Measurements from ENCODE around the gene RSPH1.

Gene RSPH1

DNA sequence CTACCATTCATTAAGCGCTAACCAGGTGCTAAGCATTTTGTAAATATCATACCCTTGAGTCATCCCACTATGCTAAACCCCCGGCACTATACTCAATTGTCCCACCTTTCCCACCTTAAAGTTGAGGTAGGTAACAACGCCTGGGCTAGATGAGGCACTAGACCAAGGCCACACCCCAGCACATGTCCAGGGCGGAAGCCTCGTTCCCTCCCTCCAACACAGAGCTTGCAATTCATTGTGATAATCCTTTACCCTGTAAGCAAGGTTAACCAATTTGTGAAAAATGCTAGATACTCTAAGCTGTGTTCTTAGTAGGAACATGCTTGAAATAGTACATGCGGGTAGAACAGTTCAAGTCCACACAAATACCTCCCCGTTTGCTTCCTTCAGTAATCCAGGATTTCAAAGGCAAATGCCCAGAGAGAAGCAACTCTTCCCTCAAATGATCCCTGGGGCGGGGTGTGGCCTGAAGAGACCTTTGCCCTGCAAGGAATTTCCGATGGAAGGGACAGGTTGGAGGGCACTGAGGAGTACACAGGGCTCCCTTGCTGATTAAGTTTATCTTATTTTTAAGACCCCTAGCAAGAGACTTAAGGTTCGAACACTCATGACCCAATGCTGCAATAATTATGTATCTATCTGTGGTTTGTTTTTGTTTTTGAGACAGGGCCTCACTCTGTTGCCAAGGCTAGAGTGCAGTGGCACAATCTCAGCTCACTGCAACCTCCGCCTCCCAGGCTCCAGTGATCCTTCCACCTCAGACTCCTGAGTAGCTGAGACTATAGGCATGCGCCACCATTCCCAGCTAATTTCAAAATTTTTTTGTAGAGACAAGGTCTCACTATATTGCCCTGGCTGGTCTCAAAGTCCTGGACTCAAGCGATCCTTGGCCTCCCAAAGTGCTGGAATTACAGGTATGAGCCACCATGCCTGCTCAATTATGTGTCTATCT is 2.6 kb downstream of the RSPH1 start:
- ATAC-seq (ENCODE audit: low read depth), result no peak
- Mint-ChIP-seq H3K27ac (no peak overlapping the region), H3K27me3 (peaks cover 9% of the 10 kb centered on the region), H3K9me3 (peaks cover 4% of the 10 kb centered on the region), H3K36me3 (peaks cover 2% of the 10 kb centered on the region), H3K4me3 (no peak overlapping the region), H3K4me1 (peaks cover 12% of the 10 kb centered on the region)
- no peak for DNase-seq (ENCODE audit: low spot score in 2 of 2)

DNA sequence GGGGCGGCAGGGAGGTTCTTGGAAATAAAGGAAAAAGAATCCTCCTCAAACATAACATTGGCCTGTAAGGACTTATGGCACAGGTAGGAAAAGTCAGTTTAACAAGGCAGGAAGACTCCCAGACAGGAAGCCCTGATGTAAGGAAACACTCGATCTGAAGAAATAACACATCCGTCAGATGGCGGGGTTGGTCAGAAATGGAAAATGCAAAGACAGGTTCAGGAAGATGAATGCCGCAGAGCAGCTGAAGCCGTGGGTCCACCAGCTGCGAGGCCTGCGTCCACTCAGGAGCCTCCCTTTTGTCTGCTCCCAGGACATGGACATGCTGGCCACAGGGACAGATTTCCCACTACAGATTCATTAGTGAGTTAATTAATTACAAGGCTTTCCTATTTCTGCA is 3.8 kb downstream of the RSPH1 start:
- Mint-ChIP-seq H3K9me3 (peaks cover 4% of the 10 kb centered on the region), H3K27ac (no peak overlapping the region), H3K4me1 (peaks cover 12% of the 10 kb centered on the region), H3K36me3 (peaks cover 2% of the 10 kb centered on the region), H3K27me3 (peaks cover 12% of the 10 kb centered on the region), H3K4me3 (no peak overlapping the region)
- no peak for ATAC-seq (ENCODE audit: low read depth)
- no peak for DNase-seq (ENCODE audit: low spot score in 2 of 2)

DNA sequence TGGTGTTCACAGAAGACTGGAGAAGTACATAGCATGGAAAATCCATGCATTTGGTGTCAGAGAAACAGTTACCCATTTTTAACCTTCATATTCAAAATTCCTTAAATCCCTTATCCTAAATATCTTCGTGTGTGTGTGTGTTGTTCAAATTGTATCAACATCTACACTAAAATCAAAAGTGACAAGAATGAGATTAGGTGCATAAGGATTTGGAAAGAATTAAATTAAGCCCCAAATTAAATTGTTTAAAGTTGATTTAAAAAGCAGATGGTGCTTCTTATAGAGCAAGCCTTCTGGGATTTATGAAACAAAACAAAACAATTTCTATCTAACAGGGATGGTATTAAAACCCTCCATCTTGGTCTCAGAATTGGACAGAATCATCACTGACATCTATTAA is 4.7 kb downstream of the RSPH1 start:
- DNase-seq (ENCODE audit: low spot score in 2 of 2) (no peak), ATAC-seq (ENCODE audit: low read depth) (no peak)
- peaks cover 15% of the 10 kb centered on the region for H3K27me3 Mint-ChIP-seq
- peaks cover 2% of the 10 kb centered on the region for H3K36me3 Mint-ChIP-seq
- no peak overlapping the region for H3K4me3 Mint-ChIP-seq
- peaks cover 7% of the 10 kb centered on the region for H3K4me1 Mint-ChIP-seq
- H3K9me3 Mint-ChIP-seq, result peaks cover 4% of the 10 kb centered on the region
- no peak overlapping the region for H3K27ac Mint-ChIP-seq

DNA sequence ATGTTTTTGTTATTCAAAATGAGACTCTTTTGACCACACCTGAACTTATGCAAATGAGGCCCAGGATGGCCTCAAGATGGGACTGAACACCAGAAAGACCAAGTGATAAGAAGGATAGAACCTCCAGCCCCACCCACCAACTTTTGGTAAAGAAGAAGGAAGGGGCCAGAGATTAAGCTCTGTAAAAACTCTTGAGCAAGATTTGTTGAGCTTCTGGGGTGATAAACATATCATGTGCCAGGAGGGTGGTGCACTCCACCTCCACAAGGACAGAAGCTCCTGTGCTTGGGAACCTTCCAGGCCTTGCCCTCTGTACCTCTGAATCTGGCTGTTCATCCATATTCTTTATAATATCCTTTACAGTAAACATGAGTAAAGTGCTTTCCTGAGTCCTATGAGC is 5.3 kb downstream of the RSPH1 start:
- no peak for ATAC-seq (ENCODE audit: low read depth)
- H3K4me3 Mint-ChIP-seq, result no peak overlapping the region
- DNase-seq (ENCODE audit: low spot score in 2 of 2), result no peak
- no peak overlapping the region for H3K27ac Mint-ChIP-seq
- H3K36me3 Mint-ChIP-seq, result peaks cover 2% of the 10 kb centered on the region
- peaks cover 4% of the 10 kb centered on the region for H3K9me3 Mint-ChIP-seq
- peaks cover 2% of the 10 kb centered on the region for H3K4me1 Mint-ChIP-seq
- H3K27me3 Mint-ChIP-seq, result peaks cover 20% of the 10 kb centered on the region

DNA sequence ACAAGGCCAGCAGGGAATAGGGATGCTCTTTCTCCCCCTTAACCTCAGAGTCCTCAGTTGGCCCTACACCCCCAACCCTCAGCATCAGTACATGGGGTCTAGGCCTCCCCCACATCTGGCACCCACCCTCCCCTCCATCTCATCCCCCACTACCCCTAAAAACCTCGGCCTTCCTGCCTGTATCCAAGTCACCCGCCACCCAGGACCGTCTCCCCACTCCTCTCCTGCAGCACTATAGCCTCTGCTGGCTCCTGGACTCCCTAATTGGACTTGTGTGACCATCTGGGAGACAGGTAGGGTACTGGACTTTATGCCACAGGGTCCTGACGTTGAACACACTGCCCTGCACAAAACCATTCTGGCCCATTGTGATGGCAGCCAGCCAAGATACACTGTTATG is 6.0 kb downstream of the RSPH1 start:
- Mint-ChIP-seq H3K9me3 (peaks cover 4% of the 10 kb centered on the region), H3K4me1 (peaks cover 2% of the 10 kb centered on the region), H3K27me3 (peaks cover 20% of the 10 kb centered on the region), H3K36me3 (peaks cover 2% of the 10 kb centered on the region), H3K4me3 (no peak overlapping the region), H3K27ac (no peak overlapping the region)
- no peak for DNase-seq (ENCODE audit: low spot score in 2 of 2)
- ATAC-seq (ENCODE audit: low read depth), result no peak

DNA sequence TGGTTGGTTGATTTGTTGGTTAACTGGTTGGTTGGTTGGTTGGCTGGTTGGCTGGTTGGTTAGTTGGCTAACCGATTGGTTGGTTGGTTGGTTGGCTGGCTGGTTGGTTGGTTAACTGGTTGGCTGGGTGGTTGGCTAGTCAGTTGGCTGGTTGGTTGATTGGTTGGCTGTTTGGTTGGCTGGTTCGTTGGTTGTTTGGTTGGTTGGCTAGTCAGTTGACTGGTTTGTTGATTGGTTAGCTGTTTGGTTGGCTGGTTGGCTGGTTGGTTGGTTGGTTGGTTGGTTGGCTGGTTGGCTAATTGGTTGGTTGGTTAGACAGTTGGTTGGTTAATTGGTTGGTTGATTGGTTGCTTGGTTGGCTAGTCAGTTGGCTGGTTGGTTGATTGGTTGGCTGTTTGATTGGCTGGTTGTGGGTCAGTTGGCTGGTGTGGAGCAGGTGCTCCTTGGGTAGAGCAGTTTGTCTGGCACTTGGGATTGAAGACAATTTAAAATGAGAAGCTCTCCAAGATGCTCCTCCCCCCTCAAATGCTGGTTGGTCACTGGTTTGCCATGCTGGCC is 6.9 kb downstream of the RSPH1 start:
- no peak overlapping the region for H3K27ac Mint-ChIP-seq
- peaks cover 20% of the 10 kb centered on the region for H3K27me3 Mint-ChIP-seq
- peaks cover 2% of the 10 kb centered on the region for H3K36me3 Mint-ChIP-seq
- H3K4me1 Mint-ChIP-seq, result peaks cover 2% of the 10 kb centered on the region
- no peak overlapping the region for H3K4me3 Mint-ChIP-seq
- H3K9me3 Mint-ChIP-seq, result peaks cover 4% of the 10 kb centered on the region
- no peak for DNase-seq (ENCODE audit: low spot score in 2 of 2)
- no peak for ATAC-seq (ENCODE audit: low read depth)

DNA sequence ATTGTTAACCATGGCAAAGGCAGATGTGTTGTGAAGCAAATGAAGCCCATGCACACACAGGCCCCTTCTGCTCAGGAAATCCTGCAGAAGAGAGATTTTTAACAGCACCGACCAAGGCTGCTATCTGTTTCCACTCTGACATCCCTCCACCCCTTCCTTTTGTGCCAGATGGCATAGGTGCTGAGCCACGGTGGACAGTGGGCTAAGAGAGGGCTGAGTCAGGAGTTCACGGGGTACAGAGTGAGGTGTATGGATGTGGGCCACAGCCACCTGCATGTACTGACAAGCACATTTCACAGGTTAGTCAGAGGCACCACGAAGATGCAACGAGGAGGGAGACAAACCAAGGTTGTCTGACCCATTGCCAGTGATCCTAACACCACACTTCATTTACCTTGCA is 9.5 kb downstream of the RSPH1 start:
- peaks cover 2% of the 10 kb centered on the region for H3K36me3 Mint-ChIP-seq
- DNase-seq (ENCODE audit: low spot score in 2 of 2) (no peak), ATAC-seq (ENCODE audit: low read depth) (no peak)
- peaks cover 17% of the 10 kb centered on the region for H3K27me3 Mint-ChIP-seq
- H3K27ac Mint-ChIP-seq, result peak overlapping the region; percentile 12
- H3K9me3 Mint-ChIP-seq, result peaks cover 4% of the 10 kb centered on the region
- no peak overlapping the region for H3K4me3 Mint-ChIP-seq
- peaks cover 2% of the 10 kb centered on the region for H3K4me1 Mint-ChIP-seq

DNA sequence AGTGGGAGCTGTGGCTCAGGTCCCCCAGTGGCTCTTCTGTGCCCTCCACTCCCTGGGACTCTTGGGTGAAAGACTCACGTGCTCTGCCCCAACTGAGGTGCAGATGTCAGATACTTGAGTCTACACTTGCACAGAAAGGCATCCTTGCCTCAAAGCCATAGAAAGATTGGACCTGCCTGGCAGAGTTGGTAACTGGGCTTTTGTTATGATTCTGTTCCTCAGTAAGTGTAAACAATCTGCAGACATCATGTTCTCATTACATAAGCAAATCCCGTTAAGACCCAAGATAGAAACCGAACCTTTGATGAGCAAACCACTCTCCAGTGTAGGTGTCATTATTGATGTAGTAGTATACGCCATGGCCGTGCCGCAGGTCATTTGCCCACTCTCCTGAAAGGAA is 10.0 kb downstream of the RSPH1 start:
- DNase-seq (ENCODE audit: low spot score in 2 of 2) (no peak), ATAC-seq (ENCODE audit: low read depth) (no peak)
- Mint-ChIP-seq H3K4me3 (no peak overlapping the region), H3K27ac (no peak overlapping the region), H3K4me1 (peaks cover 2% of the 10 kb centered on the region), H3K9me3 (peaks cover 4% of the 10 kb centered on the region), H3K36me3 (peaks cover 2% of the 10 kb centered on the region), H3K27me3 (peaks cover 17% of the 10 kb centered on the region)

DNA sequence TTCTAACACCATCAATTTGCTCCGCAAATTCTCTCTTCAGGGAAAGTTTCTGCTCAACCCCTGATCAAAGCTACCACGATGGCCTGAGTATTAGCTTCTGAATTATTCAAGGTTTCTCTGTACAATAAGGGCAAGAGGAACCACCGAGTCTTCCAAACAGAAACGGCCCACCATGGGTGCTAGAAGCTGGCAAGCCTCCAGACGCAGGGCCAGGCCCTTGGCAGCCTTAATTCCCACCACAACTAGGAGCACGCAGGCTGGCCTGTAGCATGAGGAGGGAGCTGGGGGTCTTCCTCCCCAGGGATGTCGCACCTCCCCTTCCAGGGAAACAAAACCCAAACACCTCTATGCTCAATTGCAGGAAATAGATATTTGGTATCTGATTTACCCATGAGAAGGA is 11.1 kb downstream of the RSPH1 start:
- no peak overlapping the region for H3K27ac Mint-ChIP-seq
- peaks cover 15% of the 10 kb centered on the region for H3K27me3 Mint-ChIP-seq
- H3K36me3 Mint-ChIP-seq, result peaks cover 2% of the 10 kb centered on the region
- H3K9me3 Mint-ChIP-seq, result peaks cover 4% of the 10 kb centered on the region
- no peak overlapping the region for H3K4me3 Mint-ChIP-seq
- DNase-seq (ENCODE audit: low spot score in 2 of 2), result no peak
- no peak for ATAC-seq (ENCODE audit: low read depth)
- no peaks in the 10 kb centered on the region for H3K4me1 Mint-ChIP-seq

DNA sequence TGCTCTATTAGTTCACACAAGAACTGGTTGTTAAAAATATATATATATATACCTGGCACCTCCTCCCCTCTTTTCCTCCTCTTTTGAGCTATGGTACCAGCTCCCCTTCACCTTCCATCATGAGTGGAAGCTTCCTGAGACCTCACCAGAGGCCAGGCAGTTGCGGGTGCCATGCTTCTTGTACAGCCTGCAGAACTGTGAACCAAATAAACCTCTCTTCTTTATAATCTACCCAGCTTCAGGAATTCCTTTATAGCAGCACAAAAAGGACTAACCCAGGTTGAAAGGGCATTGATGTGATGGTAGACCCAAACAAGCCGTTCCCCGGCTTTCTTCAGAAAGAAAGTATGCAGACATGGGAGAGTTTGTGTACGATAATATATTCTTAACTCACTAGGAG is 14.9 kb downstream of the RSPH1 start:
- no peak for DNase-seq (ENCODE audit: low spot score in 2 of 2)
- ATAC-seq (ENCODE audit: low read depth), result no peak
- H3K4me1 Mint-ChIP-seq, result no peaks in the 10 kb centered on the region
- no peaks in the 10 kb centered on the region for H3K36me3 Mint-ChIP-seq
- H3K27me3 Mint-ChIP-seq, result peaks cover 9% of the 10 kb centered on the region
- no peak overlapping the region for H3K27ac Mint-ChIP-seq
- no peaks in the 10 kb centered on the region for H3K9me3 Mint-ChIP-seq
- no peak overlapping the region for H3K4me3 Mint-ChIP-seq

DNA sequence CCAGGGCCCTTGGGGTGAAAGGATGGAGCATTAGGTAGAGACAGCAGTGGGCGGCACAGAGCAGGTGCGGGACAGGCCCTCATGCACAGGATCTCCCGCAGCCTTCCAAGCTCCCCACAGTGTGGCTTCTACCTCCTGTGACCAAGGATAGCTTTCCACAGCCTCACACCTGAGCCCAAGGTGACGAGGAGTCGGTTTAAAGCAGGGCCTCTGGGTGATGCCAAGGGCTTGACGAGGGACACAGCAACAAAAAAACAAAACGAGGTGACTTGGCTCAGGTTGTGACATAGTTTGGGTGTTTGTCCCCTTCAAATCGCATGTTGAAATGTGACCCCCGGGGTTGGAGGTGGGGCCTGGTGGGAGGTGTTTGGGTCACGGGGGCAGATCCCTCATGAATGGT is 15.3 kb downstream of the RSPH1 start:
- ATAC-seq (ENCODE audit: low read depth) (no peak), DNase-seq (ENCODE audit: low spot score in 2 of 2) (no peak)
- H3K4me1 Mint-ChIP-seq, result peaks cover 1% of the 10 kb centered on the region
- no peak overlapping the region for H3K27ac Mint-ChIP-seq
- no peaks in the 10 kb centered on the region for H3K36me3 Mint-ChIP-seq
- peaks cover 7% of the 10 kb centered on the region for H3K27me3 Mint-ChIP-seq
- no peaks in the 10 kb centered on the region for H3K9me3 Mint-ChIP-seq
- H3K4me3 Mint-ChIP-seq, result no peak overlapping the region

DNA sequence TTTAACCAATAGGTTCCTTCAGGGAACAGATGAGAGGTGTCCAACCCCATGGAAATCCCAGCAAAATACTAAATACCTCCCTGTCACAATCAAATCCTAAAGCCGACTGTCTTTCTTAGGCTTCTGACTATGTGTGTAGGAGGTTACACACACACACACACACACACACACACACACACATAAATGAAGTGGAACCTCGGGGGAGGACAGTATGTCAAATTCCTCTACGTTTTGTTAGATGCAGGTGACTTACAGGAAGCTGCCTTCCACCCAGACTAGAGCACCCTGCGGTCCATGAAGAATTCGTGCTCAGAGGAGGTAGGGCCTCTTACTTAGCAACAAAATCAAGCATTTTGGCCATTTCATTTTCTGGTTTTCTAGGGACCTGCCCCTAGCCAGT is 16.4 kb downstream of the RSPH1 start:
- H3K36me3 Mint-ChIP-seq, result no peaks in the 10 kb centered on the region

DNA sequence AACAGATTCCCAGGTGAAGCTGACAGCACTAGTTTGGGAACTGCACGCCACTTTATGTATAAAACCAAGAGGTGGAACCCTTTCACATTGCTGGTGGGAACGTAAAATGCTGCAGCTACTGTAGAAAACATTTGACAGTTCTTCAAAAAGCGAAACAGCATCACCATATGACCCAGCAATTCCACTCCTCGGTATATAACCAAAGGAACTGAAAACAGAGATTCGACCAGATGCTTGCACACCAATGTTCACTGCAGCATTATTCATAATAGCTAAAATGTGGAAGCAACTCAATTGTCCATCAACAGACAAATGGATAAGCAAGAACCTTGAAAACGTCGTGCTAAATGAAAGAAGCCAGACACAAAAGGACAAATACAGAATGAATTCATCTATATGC is 17.5 kb downstream of the RSPH1 start:
- DNase-seq (ENCODE audit: low spot score in 2 of 2) (no peak), ATAC-seq (ENCODE audit: low read depth) (no peak)
- no peaks in the 10 kb centered on the region for H3K36me3 Mint-ChIP-seq
- H3K27me3 Mint-ChIP-seq, result peaks cover 17% of the 10 kb centered on the region
- no peak overlapping the region for H3K27ac Mint-ChIP-seq
- H3K4me3 Mint-ChIP-seq, result no peak overlapping the region
- peaks cover 11% of the 10 kb centered on the region for H3K4me1 Mint-ChIP-seq
- no peaks in the 10 kb centered on the region for H3K9me3 Mint-ChIP-seq

More for the DNA sequence above, 16.4 kb downstream of the RSPH1 start:
- no peaks in the 10 kb centered on the region for H3K9me3 Mint-ChIP-seq
- DNase-seq (ENCODE audit: low spot score in 2 of 2) (no peak), ATAC-seq (ENCODE audit: low read depth) (no peak)
- H3K4me3 Mint-ChIP-seq, result no peak overlapping the region
- H3K27ac Mint-ChIP-seq, result no peak overlapping the region
- H3K4me1 Mint-ChIP-seq, result peaks cover 5% of the 10 kb centered on the region
- H3K27me3 Mint-ChIP-seq, result peaks cover 10% of the 10 kb centered on the region

DNA sequence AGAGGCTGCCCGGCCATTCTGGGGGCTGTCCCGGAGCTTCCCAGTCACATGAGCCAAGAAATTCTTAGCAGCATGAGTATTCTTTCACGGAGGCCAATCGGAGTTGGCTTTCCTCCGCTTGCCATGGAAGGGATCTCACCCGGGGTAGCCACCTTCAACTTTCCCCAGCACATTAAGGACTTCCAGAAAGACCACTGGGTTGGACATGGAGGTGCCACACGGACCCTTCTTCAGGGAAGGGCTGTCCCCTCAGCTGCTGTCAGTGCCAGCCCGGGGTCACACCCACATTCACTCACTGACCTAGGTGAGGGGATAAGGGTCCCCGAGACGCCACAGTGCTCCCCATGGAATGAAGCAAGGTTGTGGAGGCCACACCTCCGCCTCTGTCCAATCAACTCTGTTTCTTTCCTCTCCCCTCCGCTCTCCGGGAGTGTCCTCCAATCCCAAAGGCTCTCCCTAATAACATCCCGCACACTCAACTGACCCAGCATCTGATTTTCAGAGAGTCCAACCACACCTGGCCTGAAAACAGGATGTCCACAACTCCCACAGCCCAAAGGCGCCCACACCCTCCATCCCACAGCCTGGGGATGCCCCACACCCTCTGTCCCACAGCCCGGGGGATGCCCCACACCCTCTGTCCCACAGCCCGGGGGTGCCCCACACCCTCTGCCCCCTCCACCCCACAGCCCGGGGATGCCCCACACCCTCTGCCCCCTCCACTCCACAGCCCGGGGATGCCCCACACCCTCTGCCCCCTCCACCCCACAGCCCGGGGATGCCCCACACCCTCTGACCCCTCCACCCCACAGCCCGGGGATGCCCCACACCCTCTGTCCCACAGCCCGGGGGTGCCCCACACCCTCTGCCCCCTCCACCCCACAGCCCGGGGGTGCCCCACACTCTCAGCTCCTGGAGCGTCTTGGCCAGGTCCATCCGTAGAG is 19.4 kb downstream of the RSPH1 start:
- Mint-ChIP-seq H3K9me3 (no peaks in the 10 kb centered on the region), H3K4me1 (peaks cover 12% of the 10 kb centered on the region), H3K36me3 (no peaks in the 10 kb centered on the region), H3K27ac (no peak overlapping the region), H3K27me3 (peaks cover 18% of the 10 kb centered on the region), H3K4me3 (no peak overlapping the region)
- DNase-seq (ENCODE audit: low spot score in 2 of 2) (no peak), ATAC-seq (ENCODE audit: low read depth) (no peak)
